GM08714 (cell line): ENCODE measurements around the gene RNPEP.
"Not testable (repeated sequence)": the region's sequence is repeated elsewhere in the genome, so short reads cannot be mapped to it uniquely, and the experiment has no call there.

Experiments used
- H3K4me3 ChIP-seq: fragments of 200-500 bp; sonication (Bioruptor generic); 2 replicates; pipeline ENCODE4 v1.5.1; 2014; ENCODE audit warnings: mild to moderate bottlenecking, low read length, inconsistent platforms
- ZNF274 ChIP-seq: IDR thresholded peaks from 2 replicates; pipeline ENCODE4 v1.6.1; 2012; ENCODE audit warnings: mild to moderate bottlenecking, low read depth, low read length

RNPEP gene

DNA sequence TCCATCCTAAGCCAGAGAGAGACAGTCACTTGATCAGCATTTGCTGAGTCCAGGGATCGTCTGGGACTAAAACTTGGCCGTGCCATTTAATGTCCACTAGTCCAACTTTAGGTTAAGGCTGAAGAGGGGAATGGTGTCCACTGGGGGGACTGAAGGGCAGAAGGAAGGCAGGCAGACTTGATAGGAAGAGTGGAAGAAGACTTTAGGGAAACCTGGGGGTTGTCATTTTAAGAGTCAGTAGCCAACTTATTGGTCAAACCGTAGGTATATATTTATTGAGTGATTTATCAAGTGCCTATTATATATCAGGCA is 34.8 kb upstream of the RNPEP start:
- H3K4me3 ChIP-seq: no peak overlapping the region
- TF ChIP-seq ZNF274: no peak

DNA sequence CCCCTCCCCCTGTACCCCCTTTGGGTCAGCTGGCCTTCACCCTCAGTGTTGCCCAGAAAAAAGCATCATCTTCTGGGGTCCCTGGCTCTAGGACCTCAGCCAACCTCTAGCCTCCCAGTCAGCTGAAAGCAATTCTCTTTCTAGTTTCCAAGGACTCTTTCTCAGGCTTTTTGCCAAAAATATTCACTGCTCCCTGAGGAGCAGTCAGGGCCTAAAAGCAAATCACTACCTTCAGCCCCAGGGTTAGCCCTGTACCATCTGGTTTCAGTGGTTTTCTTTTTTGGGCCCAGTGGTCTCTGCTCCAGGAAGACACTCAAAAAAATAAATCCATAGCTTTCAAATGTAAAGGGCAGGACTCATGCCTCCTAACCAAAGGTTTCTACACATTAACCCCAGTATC is 33.0 kb upstream of the RNPEP start:
- TF ChIP-seq ZNF274: no peak
- no peak overlapping the region for H3K4me3 ChIP-seq

DNA sequence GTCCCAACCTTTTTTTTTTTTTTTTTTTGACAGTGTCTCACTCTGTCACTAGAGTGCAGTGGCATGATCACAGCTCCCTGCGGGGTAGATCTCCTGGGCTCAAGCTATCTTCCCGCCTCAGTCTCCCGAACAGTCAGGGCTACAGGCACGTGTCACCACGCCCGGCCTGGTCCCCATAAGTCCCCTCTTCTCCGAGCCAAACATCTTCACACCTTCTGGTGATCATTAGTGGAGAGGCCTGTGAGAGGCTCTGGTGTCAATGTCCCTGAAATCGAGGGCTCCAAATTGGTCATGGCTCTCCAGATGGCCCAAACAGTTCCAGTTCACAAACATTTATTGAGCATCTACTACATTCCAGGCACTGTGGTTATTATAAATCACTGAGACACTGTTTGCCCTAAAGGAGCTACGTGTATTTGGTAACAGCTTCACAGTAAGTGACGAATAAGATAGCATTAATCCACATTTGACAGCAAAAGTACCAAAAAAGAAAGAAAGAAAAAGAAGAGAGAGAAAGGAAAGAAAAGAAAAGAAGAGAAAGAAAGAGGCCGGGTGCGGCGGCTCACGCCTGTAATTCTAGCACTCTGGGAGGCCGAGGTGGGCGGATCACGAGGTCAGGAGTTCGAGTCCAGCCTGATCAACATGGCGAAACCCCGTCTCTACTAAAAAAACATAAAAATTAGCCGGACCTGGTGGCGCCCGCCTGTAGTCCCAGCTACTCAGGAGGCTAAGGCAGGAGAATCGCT is 28.0 kb upstream of the RNPEP start:
- H3K4me3 ChIP-seq: peak overlapping the region; percentile 97
- TF ChIP-seq ZNF274: no peak

DNA sequence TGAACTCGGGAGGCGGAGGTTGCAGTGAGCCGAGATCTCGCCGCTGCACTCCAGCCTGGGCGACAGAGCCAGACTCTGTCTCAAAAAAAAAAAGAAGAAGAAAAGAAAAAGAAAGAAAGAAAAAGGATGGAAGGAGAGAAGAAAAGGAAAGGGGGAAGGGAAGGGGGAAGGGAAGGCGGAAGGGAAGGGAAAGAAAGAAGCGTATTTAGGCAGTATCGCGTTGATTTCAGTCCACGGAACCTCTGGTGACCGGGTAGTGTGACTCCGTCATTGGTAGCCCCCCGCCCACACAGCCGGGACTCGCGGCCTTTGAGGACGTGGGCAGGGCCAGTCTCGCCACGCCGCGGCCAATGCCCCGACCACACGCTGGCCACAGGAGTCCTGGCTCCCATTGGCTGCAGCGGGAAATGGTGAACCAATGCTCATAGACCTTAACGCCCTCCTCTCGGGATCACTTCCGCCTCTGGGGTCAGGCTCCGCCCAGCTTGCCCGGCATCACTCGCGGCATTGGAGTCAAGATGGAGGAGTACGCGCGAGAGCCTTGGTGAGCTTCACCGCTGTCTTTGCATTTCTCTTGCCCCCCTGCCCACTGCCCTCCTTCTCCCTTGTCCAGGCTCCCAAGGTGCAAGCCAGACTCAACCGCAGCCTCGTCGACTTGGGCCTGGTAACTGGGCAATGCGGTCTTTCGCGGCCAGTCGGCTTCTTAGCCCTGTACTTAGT is 27.3 kb upstream of the RNPEP start, which contains the start of gene TIMM17A:
Gene TIMM17A (plus strand): TSS at position 495 of the 720 bp plus-strand sequence. CDS start 24 bp downstream, at position 519.
- TF ChIP-seq ZNF274: no peak
- H3K4me3 ChIP-seq: peak within 1 kb of the TSS; percentile 97

DNA sequence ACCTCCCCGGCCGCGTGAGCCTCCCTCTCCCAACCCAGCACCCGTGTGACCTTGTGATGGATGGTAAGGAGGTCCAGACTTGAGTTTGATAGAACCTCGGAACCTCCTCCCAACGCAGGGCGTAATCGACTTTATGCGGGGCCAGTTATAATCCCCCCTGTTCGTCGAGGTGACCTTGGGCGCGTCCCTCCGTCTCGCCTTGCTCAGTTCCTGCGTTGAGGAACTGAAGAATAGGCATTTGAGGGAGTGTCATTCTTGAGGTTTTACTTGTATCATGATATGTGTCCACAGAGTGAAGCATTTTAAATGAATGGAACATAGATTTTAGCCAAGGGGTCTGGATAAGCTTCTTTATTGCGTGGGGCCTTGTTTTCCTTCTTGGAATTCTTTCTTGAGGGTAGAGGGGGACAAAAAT is 26.7 kb upstream of the RNPEP start:
- no peak for TF ChIP-seq ZNF274
- peak overlapping the region; percentile 97 for H3K4me3 ChIP-seq

DNA sequence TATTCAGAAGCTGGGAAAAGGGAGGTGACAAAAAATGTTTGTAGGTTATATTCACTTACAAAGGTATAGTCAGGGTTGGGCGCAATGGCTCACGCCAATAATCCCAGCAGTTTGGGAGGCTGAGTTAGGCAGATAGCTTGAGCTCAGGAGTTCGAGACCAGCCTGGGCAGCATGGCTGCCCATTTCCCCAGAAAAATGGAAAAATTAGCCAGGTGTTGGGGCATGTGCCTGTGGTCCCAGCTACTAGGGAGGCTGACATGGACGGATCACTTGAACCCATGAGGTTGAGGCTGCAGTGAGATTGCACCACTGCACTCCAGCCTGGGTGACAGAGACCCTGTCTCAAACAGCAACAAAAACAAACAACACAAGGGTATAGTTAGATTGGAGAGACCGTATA is 24.1 kb upstream of the RNPEP start:
- H3K4me3 ChIP-seq: no peak overlapping the region

DNA sequence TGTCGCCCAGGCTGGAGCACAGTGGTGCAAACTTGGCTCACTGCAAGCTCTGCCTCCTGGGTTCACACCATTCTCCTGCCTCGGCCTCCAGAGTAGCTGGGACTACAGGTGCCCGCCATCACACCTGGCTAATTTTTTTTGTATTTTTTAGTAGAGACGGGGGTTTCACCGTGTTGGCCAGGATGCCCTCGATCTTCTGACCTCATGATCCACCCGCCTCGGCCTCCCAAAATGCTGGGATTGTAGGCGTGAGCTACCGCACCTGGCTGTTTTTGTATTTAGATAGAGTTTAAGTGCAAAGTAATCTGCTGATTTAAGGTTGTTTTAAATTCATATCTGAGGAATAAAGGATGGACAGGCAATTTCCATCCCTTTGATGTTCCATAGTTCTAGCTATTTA is 20.1 kb upstream of the RNPEP start:
- H3K4me3 ChIP-seq: not testable (repeated sequence)

More for the DNA sequence above, 24.1 kb upstream of the RNPEP start:
- no peak for TF ChIP-seq ZNF274

DNA sequence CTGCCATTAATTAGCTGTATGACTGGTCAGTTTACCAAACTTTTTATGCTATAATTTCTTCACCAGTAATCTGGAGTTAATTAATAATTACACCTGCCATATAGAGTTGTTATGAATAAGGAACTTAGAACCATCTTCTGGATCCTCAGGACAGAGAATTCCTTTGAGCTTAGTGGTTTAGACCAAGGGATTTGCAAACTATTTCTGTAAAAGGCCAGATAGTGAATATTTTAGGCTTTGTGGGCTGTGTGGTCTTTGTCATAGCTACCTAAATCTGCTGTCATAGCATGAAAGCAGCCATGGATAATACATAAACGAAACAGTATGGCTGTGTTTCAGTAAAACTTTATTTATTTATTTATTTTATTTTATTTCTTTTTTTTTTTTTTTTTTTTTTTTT is 18.2 kb upstream of the RNPEP start:
- TF ChIP-seq ZNF274: no peak
- no peak overlapping the region for H3K4me3 ChIP-seq

DNA sequence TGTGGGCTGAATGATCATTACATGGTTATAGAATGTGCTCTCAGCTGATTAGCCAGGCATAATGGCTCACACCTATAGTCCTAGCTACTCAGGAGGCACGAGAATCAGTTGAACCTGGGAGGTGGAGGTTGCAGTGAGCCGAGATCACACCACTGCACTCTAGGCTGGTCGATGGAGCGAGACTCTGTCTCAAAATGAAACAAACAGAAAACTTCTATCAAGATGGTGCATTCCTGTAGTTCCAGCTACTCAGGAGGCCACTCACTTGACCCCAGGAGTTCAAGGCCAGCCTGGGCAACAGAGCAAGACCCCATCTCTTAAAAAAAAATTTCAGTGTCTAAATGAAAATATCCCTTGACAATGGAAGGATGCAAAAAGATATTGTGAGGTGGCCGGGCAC is 16.3 kb upstream of the RNPEP start:
- no peak overlapping the region for H3K4me3 ChIP-seq
- no peak for TF ChIP-seq ZNF274

DNA sequence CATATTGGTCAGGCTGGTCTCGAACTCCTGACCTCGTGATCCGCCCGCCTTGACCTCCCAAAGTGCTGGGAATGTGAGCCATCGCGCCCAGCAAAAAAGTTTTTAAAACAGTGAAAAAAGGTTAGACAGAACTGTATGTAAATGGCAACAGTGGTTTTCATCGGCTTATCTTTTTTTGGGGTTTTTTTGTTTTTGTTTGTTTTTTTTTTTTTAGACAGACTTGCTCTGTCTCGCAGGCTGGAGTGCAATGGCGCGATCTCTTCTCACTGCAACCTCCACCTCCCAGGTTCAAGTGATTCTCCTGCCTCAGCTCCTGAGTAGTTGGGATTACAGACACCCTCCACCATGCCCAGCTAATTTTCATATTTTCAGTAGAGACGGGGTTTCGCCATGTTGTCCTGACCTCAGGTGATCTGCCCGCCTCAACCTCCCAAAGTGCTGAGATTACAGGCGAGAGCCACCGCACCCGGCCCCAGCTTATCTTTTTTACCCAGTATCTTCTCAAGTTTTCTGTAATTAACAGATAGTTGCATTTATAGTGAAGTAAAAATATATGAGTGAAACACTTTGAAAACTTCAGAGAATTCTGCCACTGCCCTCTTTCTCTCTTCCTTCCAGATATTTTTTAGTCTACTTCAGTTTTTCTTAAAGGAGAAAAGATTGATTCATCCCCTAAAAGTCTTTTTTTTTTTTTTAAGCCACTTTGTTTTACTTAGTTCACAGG is 14.1 kb upstream of the RNPEP start:
- no peak for TF ChIP-seq ZNF274

DNA sequence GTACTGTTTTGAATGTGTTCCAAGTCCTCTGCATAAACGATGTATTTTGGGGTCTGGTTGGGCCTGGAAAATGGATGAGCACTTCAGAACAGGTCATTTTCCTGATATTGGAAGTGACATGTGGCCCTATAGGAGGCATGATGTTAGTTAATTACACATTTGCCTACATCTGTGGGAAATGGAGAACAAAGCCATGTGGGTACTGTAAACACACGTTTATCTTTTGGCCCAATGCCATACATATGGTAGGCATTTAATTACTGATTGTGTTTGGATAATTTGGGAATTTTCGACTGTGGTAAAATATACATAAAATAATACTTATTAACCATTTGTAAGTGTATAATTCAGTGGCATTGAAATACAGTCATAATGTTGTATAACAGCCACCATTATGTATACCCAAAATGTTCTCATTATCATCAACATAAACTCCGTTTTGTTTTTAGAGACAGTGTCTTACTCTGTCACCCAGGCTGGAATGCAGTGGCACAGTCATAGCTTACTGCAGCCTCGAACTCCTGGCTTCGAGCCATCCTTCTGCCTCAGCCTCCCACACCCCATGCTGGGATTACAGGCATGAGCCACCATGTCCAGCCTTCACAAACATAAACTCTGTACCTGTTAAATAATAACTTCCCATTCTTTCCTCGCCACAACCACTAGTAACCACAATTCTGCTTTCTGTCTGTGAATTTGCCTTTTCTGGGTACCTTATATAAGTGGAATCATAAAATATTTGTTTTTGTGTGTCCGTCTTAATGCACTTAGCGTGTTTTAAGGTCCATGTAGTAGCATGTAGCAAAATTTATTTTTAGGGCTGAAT is 11.9 kb upstream of the RNPEP start:
- no peak for TF ChIP-seq ZNF274

More for the DNA sequence above, 14.1 kb upstream of the RNPEP start:
- no peak overlapping the region for H3K4me3 ChIP-seq

DNA sequence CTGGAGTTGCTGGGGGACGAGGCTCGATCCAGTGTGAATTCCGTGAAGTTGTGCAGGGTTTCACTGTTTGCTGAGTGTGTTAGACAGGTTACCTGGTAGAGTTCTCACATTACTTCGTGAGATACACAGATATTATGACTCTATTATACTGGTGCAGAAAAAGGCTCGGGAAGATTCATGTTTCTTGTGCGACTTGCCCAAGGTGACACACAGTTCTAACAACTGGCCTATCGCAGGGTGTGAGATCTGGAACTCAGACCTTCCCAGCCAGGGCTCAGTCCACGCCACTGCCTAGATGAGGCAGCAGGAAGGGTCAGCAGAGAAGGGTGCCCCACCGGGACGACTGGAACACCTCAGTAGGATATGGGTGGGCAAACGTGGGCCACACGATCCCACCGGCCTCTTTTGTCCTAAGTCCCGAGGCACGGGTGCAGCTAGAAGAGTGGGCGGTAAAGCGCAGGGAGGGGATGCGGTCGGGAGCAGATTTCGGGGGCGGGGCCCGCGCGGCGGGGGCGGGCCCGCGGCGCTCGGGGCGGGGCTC is 296 bp upstream of the RNPEP start:
- no peak for TF ChIP-seq ZNF274

More for the DNA sequence above, 11.9 kb upstream of the RNPEP start:
- no peak overlapping the region for H3K4me3 ChIP-seq

DNA sequence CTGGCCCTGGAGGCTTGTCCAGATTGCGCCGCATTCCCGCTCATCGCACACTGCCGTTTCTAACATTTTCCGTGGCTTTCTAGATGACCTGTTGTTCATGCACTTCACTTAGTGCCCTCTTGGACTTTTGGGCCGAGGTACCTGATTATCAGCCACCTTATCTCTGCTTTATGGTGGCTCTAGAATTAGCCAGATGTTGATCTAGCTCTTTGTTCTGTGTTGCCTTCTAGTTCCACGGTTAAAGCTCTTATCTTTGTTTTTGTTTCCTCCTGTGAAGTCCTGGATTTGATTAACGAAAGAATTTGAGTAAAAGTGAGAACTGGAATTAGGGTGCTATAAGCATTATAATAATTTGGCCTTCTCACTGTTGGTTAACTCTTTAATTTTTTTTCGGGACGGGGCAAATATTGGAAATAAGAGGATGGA is 945 bp downstream of the RNPEP start:
- H3K4me3 ChIP-seq: peak overlapping the region; percentile 88
- TF ChIP-seq ZNF274: no peak

More for the DNA sequence above, 296 bp upstream of the RNPEP start:
- peak overlapping the region; percentile 88; the same call in 1 of the 2 replicates for H3K4me3 ChIP-seq

DNA sequence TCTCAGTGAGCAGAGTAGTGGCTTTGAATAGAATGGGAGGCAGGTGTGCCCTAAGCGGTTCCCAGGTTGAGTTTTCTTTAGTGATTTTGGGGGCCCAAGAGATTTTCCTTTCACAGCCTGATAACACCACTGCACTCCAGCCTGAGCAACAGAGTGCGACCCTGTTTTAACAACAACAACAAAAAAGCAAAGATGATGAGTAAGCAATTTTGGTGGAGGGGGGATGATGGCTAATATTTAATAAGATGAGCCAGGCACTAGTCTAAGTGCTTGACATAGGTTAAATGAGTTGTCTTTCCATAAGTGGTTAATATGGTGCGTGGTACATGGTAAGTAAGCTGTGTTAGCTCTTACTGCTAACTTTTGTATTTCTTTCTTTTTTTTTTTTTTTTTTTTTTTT is 2.0 kb downstream of the RNPEP start:
- no peak overlapping the region for H3K4me3 ChIP-seq
- no peak for TF ChIP-seq ZNF274

DNA sequence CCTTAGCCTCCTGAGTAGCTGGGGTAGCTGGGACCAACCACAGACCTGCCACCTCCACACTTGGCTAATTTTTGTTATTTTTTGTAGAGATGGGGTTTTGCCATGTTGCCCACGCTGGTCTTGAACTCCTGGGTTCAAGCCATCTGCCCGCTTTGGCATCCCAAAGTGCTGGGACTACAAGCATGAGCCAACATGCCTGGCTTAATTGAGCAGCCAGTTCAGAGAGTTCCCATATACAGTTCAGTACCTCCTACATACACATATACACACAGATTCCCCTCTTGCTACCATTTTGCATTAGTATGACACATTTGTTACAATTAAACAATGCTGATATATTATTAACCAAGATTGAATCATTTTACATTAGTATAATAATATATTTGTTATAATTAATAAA is 2.9 kb downstream of the RNPEP start:
- H3K4me3 ChIP-seq: no peak overlapping the region
- no peak for TF ChIP-seq ZNF274
